ENCODE measurements around the gene GLT1D1.
"Not testable (repeated sequence)": the region's sequence is repeated elsewhere in the genome, so short reads cannot be mapped to it uniquely, and the experiment has no call there.

GLT1D1 gene

GRCh38 chr12:128844031-128844635 is 9.1 kb upstream of the GLT1D1 start:
- Histone ChIP-seq H3K36me3 (ENCODE audit: insufficient read depth, low read length) (no peaks in the 10 kb centered on the region), H3K27ac (no peak overlapping the region), H3K9me3 (ENCODE audit: low read depth, low read length) (no peaks in the 10 kb centered on the region), H3K9ac (ENCODE audit: insufficient read length) (no peak overlapping the region), H3K4me3 (no peak overlapping the region)
- TF ChIP-seq FOXP2 (optimal IDR thresholded peaks at IDR 0.05; ENCODE audit: control extremely low read depth, extremely low read length, insufficient read depth) (no peak), POLR2AphosphoS5 (IDR thresholded peaks at IDR 0.05; ENCODE audit: borderline replicate concordance, low read depth, low read length) (no peak), EZH2 (IDR thresholded peaks at IDR 0.05) (no peak)
- no peak for DNase-seq (ENCODE audit: low read depth, low spot score)

GRCh38 chr12:128846671-128847070 is 6.6 kb upstream of the GLT1D1 start:
- H3K9ac ChIP-seq (ENCODE audit: insufficient read length); H3K27ac ChIP-seq; DNase-seq (ENCODE audit: low read depth, low spot score); H3K4me3 ChIP-seq; H3K36me3 ChIP-seq (ENCODE audit: insufficient read depth, low read length); H3K9me3 ChIP-seq (ENCODE audit: low read depth, low read length): not testable (repeated sequence)

GRCh38 chr12:128848371-128848770 is 4.9 kb upstream of the GLT1D1 start:
- no peak overlapping the region for H3K9ac ChIP-seq (ENCODE audit: insufficient read length)
- no peaks in the 10 kb centered on the region for H3K9me3 ChIP-seq (ENCODE audit: low read depth, low read length)
- no peak for DNase-seq (ENCODE audit: low read depth, low spot score)
- TF ChIP-seq FOXP2 (optimal IDR thresholded peaks at IDR 0.05; ENCODE audit: control extremely low read depth, extremely low read length, insufficient read depth) = no peak
- no peak for TF ChIP-seq POLR2AphosphoS5 (IDR thresholded peaks at IDR 0.05; ENCODE audit: borderline replicate concordance, low read depth, low read length)
- no peak for TF ChIP-seq EZH2 (IDR thresholded peaks at IDR 0.05)
- no peak overlapping the region for H3K27ac ChIP-seq
- H3K4me3 ChIP-seq = no peak overlapping the region
- H3K36me3 ChIP-seq (ENCODE audit: insufficient read depth, low read length) = no peaks in the 10 kb centered on the region

GRCh38 chr12:128849806-128850205 is 3.5 kb upstream of the GLT1D1 start:
- H3K4me3 ChIP-seq; DNase-seq (ENCODE audit: low read depth, low spot score); H3K36me3 ChIP-seq (ENCODE audit: insufficient read depth, low read length); H3K9ac ChIP-seq (ENCODE audit: insufficient read length); H3K9me3 ChIP-seq (ENCODE audit: low read depth, low read length); H3K27ac ChIP-seq: not testable (repeated sequence)

- DNase-seq (ENCODE audit: low read depth, low spot score) = no peak
- Histone ChIP-seq H3K27ac (no peak overlapping the region), H3K4me3 (no peak overlapping the region), H3K9ac (ENCODE audit: insufficient read length) (no peak overlapping the region), H3K36me3 (ENCODE audit: insufficient read depth, low read length) (no peaks in the 10 kb centered on the region), H3K9me3 (ENCODE audit: low read depth, low read length) (no peaks in the 10 kb centered on the region)
- TF ChIP-seq EZH2 (IDR thresholded peaks at IDR 0.05) (no peak), POLR2AphosphoS5 (IDR thresholded peaks at IDR 0.05; ENCODE audit: borderline replicate concordance, low read depth, low read length) (no peak), FOXP2 (optimal IDR thresholded peaks at IDR 0.05; ENCODE audit: control extremely low read depth, extremely low read length, insufficient read depth) (no peak)
These were observed 2.9 kb upstream of the GLT1D1 start for GRCh38 chr12:128850400-128850799.

GRCh38 chr12:128851429-128851828 is 1.8 kb upstream of the GLT1D1 start:
- DNase-seq (ENCODE audit: low read depth, low spot score); H3K9ac ChIP-seq (ENCODE audit: insufficient read length); H3K27ac ChIP-seq; H3K36me3 ChIP-seq (ENCODE audit: insufficient read depth, low read length); H3K4me3 ChIP-seq; H3K9me3 ChIP-seq (ENCODE audit: low read depth, low read length): not testable (repeated sequence)

GRCh38 chr12:128852026-128852698 is 1.1 kb upstream of the GLT1D1 start:
- no peak for DNase-seq (ENCODE audit: low read depth, low spot score)
- H3K9me3 ChIP-seq (ENCODE audit: low read depth, low read length) = no peaks in the 10 kb centered on the region
- no peak overlapping the region for H3K4me3 ChIP-seq
- no peaks in the 10 kb centered on the region for H3K36me3 ChIP-seq (ENCODE audit: insufficient read depth, low read length)
- H3K9ac ChIP-seq (ENCODE audit: insufficient read length) = no peak overlapping the region
- H3K27ac ChIP-seq = no peak overlapping the region
- TF ChIP-seq FOXP2 (optimal IDR thresholded peaks at IDR 0.05; ENCODE audit: control extremely low read depth, extremely low read length, insufficient read depth) (no peak), EZH2 (IDR thresholded peaks at IDR 0.05) (no peak), POLR2AphosphoS5 (IDR thresholded peaks at IDR 0.05; ENCODE audit: borderline replicate concordance, low read depth, low read length) (no peak)

GRCh38 chr12:128853600-128854197 is 421 bp downstream of the GLT1D1 start:
- no peak overlapping the region for H3K9ac ChIP-seq (ENCODE audit: insufficient read length)
- no peaks in the 10 kb centered on the region for H3K36me3 ChIP-seq (ENCODE audit: insufficient read depth, low read length)
- TF ChIP-seq FOXP2 (optimal IDR thresholded peaks at IDR 0.05; ENCODE audit: control extremely low read depth, extremely low read length, insufficient read depth) (no peak), POLR2AphosphoS5 (IDR thresholded peaks at IDR 0.05; ENCODE audit: borderline replicate concordance, low read depth, low read length) (no peak), EZH2 (IDR thresholded peaks at IDR 0.05) (no peak)
- no peak for DNase-seq (ENCODE audit: low read depth, low spot score)
- H3K4me3 ChIP-seq = no peak overlapping the region
- no peak overlapping the region for H3K27ac ChIP-seq
- H3K9me3 ChIP-seq (ENCODE audit: low read depth, low read length) = no peaks in the 10 kb centered on the region

Measured in SK-N-MC (cell line).